Measurements from ENCODE around the gene VWA8. TPM values are rescaled to one million over a fixed set of nuclear protein-coding genes. Genes with fewer than 3 reads are reported as not detected.

VWA8 gene
- total RNA-seq, 4 donors from 2014 or later: 27.1 to 39.7 (median 30.4) TPM

DNA sequence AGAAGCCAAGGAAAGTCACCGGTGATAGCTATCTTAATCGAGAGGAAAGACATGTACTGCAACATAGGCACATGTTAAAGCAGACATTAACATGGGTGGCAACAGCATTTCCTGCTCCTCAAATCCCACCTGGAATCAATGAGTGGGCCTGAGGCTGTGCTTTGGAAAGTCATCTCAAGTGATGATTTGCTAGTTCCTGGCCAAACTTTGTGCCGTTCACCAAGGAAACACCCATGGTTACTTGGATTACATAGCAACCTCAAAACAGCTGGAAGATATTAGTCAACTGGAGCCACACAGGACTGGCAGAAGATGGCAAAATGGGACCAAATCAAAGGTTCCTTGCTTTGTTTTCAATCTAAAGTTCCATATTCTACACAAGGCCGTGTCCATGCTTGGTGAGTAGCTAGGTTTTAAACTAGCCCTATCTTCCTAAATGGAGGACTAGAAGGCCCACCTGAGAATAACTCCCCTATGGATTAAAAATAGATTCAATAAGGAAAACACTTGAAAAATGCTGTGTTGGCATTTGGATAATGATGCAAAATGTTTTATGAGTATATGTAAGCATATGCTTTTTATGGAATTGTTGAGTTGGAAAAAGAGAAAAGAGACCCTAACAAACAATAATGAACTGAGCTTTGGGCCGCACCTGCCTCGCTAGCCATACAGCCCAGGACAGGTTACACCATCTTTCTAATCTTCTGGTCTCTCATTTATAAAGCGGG lies 359.0 kb downstream of the VWA8 start:
- Histone ChIP-seq H3K36me3 (no peaks in the 10 kb centered on the region), H3K27ac (no peak overlapping the region), H3K27me3 (no peaks in the 10 kb centered on the region), H3K4me3 (replicated peaks in 1 of 3) (no peak overlapping the region), H3K9me3 (no peaks in the 10 kb centered on the region), H3K4me1 (peaks cover 0 to 12% of the 10 kb centered on the region in 2 donors)
- DNase-seq: no peak
- WGBS, 2 donors: 93 to 94% methylated on average over 7 of the region's 7 CpGs
- intact Hi-C loops (cut with DNase I): no loop called here
- TF ChIP-seq POLR2A (IDR thresholded peaks at IDR 0.05): no peak
- TF ChIP-seq, protein P1, sequence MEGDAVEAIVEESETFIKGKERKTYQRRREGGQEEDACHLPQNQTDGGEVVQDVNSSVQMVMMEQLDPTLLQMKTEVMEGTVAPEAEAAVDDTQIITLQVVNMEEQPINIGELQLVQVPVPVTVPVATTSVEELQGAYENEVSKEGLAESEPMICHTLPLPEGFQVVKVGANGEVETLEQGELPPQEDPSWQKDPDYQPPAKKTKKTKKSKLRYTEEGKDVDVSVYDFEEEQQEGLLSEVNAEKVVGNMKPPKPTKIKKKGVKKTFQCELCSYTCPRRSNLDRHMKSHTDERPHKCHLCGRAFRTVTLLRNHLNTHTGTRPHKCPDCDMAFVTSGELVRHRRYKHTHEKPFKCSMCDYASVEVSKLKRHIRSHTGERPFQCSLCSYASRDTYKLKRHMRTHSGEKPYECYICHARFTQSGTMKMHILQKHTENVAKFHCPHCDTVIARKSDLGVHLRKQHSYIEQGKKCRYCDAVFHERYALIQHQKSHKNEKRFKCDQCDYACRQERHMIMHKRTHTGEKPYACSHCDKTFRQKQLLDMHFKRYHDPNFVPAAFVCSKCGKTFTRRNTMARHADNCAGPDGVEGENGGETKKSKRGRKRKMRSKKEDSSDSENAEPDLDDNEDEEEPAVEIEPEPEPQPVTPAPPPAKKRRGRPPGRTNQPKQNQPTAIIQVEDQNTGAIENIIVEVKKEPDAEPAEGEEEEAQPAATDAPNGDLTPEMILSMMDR (IDR thresholded peaks at IDR 0.05): no peak

DNA sequence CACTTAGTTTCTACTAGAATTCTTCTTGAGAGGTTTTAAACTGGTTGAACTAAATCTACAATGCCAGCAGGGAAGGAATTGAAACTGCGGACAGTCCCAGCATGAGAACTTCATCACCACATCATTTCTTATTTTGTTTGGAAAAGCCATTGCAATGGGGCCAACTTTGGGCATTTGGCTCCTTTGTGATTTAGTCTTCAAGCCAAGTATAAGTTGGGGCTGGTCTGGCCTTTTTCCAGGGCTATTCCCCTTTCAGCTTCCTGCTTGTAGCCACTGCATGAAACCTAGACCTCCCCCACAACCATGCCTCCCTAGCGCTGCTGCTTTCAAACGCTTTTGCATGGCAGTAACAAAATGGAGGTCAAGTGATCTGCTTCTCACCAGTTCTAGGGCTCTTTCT lies 361.3 kb downstream of the VWA8 start:
- Histone ChIP-seq H3K27me3 (no peaks in the 10 kb centered on the region), H3K27ac (no peak overlapping the region), H3K4me3 (replicated peaks in 1 of 3) (no peak overlapping the region), H3K36me3 (no peaks in the 10 kb centered on the region), H3K9me3 (no peaks in the 10 kb centered on the region), H3K4me1 (peaks cover 0 to 27% of the 10 kb centered on the region in 2 donors)
- intact Hi-C loops (cut with DNase I): no loop called here
- no peak for DNase-seq
- WGBS, 2 donors: 80 to 82% methylated on average over 3 of the region's 3 CpGs
- TF ChIP-seq, protein P1 (IDR thresholded peaks at IDR 0.05): no peak
- no peak for TF ChIP-seq POLR2A (IDR thresholded peaks at IDR 0.05)

DNA sequence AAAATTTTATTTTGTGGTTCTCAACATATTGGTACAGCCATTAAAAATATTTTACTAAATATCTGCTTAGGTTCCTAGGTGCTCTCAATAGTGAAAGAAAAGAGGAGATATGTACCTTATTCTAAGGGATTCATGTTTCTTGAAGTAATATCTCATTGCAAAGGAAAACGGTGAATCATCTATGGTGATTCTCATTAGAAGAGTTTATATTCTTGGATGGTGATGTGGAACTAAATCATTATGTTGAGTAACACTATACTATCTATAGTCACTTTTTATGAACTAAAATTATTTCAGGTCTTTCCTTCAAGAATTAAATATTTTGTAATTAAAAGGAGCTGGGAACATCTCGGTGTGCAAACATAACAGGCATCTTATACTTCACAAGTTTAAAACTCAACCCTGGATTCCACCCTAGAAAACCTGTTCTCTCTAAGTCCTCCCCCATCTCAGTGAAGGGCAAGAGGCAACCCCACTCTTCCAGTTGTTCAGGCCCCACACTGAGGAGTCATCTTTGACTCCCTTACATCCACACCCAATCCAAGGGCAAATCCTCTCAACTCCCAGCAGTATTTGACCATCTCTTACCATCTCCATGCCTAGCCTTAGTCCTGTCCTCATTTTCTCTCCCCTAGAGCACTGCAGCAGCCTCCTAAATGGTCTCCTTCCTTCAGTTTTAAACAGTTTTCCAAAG lies 363.4 kb downstream of the VWA8 start:
- Histone ChIP-seq H3K27ac (no peak overlapping the region), H3K4me3 (replicated peaks in 1 of 3) (no peak overlapping the region)
- 96 to 99% methylated on average over 2 of the region's 2 CpGs for WGBS, 2 donors

DNA sequence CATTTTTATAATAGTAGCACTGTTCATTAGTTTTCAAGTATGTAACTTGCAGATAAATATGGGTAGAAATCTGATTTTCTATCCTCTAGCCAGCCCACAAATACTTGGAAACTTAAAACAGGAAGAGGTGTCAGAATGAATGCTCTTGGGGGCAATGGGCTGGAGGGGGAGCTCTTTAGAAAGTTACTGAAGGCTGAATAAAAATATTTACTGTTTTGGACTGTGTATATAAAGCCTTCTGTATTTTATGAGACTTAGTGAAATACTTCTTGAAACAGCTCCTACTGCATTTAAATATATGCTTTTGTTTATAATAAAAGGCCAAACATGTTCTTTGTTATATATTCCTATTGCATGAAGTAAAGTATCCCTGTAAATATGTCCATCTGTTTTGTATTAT lies 364.7 kb downstream of the VWA8 start:
- Histone ChIP-seq H3K36me3 (no peaks in the 10 kb centered on the region), H3K4me1 (peaks cover 0 to 16% of the 10 kb centered on the region in 2 donors), H3K27me3 (no peaks in the 10 kb centered on the region), H3K9me3 (no peaks in the 10 kb centered on the region), H3K27ac (no peak overlapping the region), H3K4me3 (replicated peaks in 1 of 3) (no peak overlapping the region)
- TF ChIP-seq POLR2A (IDR thresholded peaks at IDR 0.05): no peak
- TF ChIP-seq, protein P1 (IDR thresholded peaks at IDR 0.05): no peak
- intact Hi-C loops (cut with DNase I): no loop called here
- DNase-seq: no peak

More for the DNA sequence above, 363.4 kb downstream of the VWA8 start:
- no peak for DNase-seq
- no peaks in the 10 kb centered on the region for H3K9me3 ChIP-seq
- intact Hi-C loops (cut with DNase I): no loop called here
- H3K4me1 ChIP-seq: peaks cover 0 to 16% of the 10 kb centered on the region in 2 donors
- H3K36me3 ChIP-seq: no peaks in the 10 kb centered on the region
- TF ChIP-seq POLR2A (IDR thresholded peaks at IDR 0.05): no peak
- TF ChIP-seq, protein P1 (IDR thresholded peaks at IDR 0.05): no peak
- H3K27me3 ChIP-seq: no peaks in the 10 kb centered on the region

DNA sequence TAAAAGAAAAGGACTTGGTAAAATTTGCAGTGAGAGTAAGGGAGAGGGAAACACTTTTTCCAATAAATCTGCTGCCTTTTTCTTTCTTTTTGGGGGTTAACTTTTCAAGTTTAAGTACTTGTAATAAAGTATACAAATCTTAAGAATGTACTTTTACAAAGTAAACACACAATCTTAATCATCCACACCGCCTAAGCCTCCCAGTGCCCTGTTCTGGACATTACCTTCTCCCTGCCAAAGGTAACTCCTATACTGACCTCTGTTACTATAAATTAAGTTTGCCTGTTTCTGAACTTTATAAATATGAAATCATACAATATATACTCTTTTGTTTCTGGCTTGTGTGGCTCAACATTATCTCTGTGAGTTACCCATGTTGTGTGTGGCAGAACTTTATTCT lies 365.6 kb downstream of the VWA8 start:
- H3K4me1 ChIP-seq: peaks cover 0 to 16% of the 10 kb centered on the region in 2 donors
- no peaks in the 10 kb centered on the region for H3K9me3 ChIP-seq
- no peaks in the 10 kb centered on the region for H3K27me3 ChIP-seq
- no peak for DNase-seq
- H3K4me3 ChIP-seq (replicated peaks in 1 of 3): no peak overlapping the region
- 59 to 66% methylated on average over 1 of the region's 1 CpG for WGBS, 2 donors
- intact Hi-C loops (cut with DNase I): no loop called here
- TF ChIP-seq, protein P1 (IDR thresholded peaks at IDR 0.05): no peak
- no peak for TF ChIP-seq POLR2A (IDR thresholded peaks at IDR 0.05)
- H3K36me3 ChIP-seq: no peaks in the 10 kb centered on the region
- H3K27ac ChIP-seq: no peak overlapping the region

Measured in thyroid gland (tissue), 4 donors.